Astrocyte (in vitro differentiated cells and primary cell): ENCODE data around the gene ATP2C2. TPM values are rescaled to one million over a fixed set of nuclear protein-coding genes. Genes with fewer than 3 reads are reported as not detected.

Experiments used
- DNase-seq: peaks from one replicate; pipeline ENCODE4 v3.0.0-alpha.2; 2010; ENCODE audit warnings: low read depth
- FAIRE-seq: peaks from 2 replicates; lab custom pipeline; 2011; peaks lifted over from hg19 to GRCh38; lab: Jason Lieb, UNC
- H2AFZ ChIP-seq: 2 replicates; pipeline ENCODE4 v1.6.0; 2012; ENCODE audit warnings: low read depth, low read length, inconsistent platforms
- H3K27ac ChIP-seq: 2 replicates; pipeline ENCODE4 v1.5.1; 2011; ENCODE audit warnings: low read depth, low read length, inconsistent platforms
- H3K27me3 ChIP-seq: 2 replicates; pipeline ENCODE4 v1.6.0; 2011; ENCODE audit warnings: low read length, inconsistent platforms; ENCODE audit not compliant: insufficient read depth
- H3K36me3 ChIP-seq: 2 replicates; pipeline ENCODE4 v1.5.1; 2011; ENCODE audit warnings: low read length, inconsistent platforms; ENCODE audit not compliant: insufficient read depth
- H3K4me1 ChIP-seq: 2 replicates; pipeline ENCODE4 v1.5.1; 2011; ENCODE audit warnings: low read length, inconsistent platforms; ENCODE audit not compliant: insufficient read depth
- H3K4me2 ChIP-seq: 2 replicates; pipeline ENCODE4 v1.6.0; 2012; ENCODE audit warnings: low read length, inconsistent platforms
- H3K4me3 ChIP-seq: 2 replicates; pipeline ENCODE4 v1.5.1; 2011; ENCODE audit warnings: low read depth, mild to moderate bottlenecking, low read length, inconsistent platforms; ENCODE audit not compliant: insufficient read depth
- H3K79me2 ChIP-seq: 2 replicates; pipeline ENCODE4 v1.6.0; 2012; ENCODE audit warnings: mild to moderate bottlenecking, low read length, inconsistent platforms; ENCODE audit not compliant: insufficient read depth
- H3K9ac ChIP-seq: 2 replicates; pipeline ENCODE4 v1.6.0; 2012; ENCODE audit warnings: mild to moderate bottlenecking, low read length, inconsistent platforms
- H3K9me3 ChIP-seq: 2 replicates; pipeline ENCODE4 v1.5.1; 2012; ENCODE audit warnings: low read depth, mild to moderate bottlenecking, low read length, inconsistent platforms; ENCODE audit not compliant: insufficient read depth
- H4K20me1 ChIP-seq: 2 replicates; pipeline ENCODE4 v1.6.0; 2012; ENCODE audit warnings: low read length, inconsistent platforms; ENCODE audit not compliant: insufficient read depth
- H3K27ac Mint-ChIP-seq: one replicate; pipeline ENCODE4 v1.8.0; 2021; ENCODE audit warnings: mild to moderate bottlenecking, mixed read lengths; ENCODE audit not compliant: unreplicated experiment
- H3K27me3 Mint-ChIP-seq: one replicate; pipeline ENCODE4 v1.8.0; 2021; ENCODE audit warnings: low read depth, mixed read lengths; ENCODE audit not compliant: unreplicated experiment
- H3K36me3 Mint-ChIP-seq: one replicate; pipeline ENCODE4 v1.8.0; 2021; ENCODE audit warnings: low read depth, mixed read lengths; ENCODE audit not compliant: unreplicated experiment
- H3K4me1 Mint-ChIP-seq: one replicate; pipeline ENCODE4 v1.8.0; 2021; ENCODE audit warnings: low read depth, mixed read lengths; ENCODE audit not compliant: unreplicated experiment
- H3K4me3 Mint-ChIP-seq: one replicate; pipeline ENCODE4 v1.8.0; 2021; ENCODE audit warnings: mild to moderate bottlenecking, moderate library complexity, mixed read lengths; ENCODE audit not compliant: unreplicated experiment
- H3K9me3 Mint-ChIP-seq: one replicate; pipeline ENCODE4 v1.8.0; 2021; ENCODE audit warnings: mild to moderate bottlenecking, mixed read lengths; ENCODE audit not compliant: unreplicated experiment
- EZH2 ChIP-seq: IDR thresholded peaks from 2 replicates; pipeline ENCODE4 v1.6.1; 2012; ENCODE audit warnings: mild to moderate bottlenecking, low read length, inconsistent platforms; ENCODE audit not compliant: insufficient read depth
- total RNA-seq: library from RNA; stranded (reverse); gene quantifications from 2 replicates; pipeline ENCODE4 v1.2.1, GENCODE V29; 2021
- TF ChIP-seq, protein P1 (sequence below): IDR thresholded peaks from 2 replicates; pipeline ENCODE4 v1.5.1; 2011; ENCODE audit warnings: low read depth, mild to moderate bottlenecking, inconsistent platforms, low read length, moderate library complexity; ENCODE audit not compliant: insufficient read depth

ATP2C2 gene
- total RNA-seq, 1 donor from 2014 or later, result 0.41 TPM

DNA sequence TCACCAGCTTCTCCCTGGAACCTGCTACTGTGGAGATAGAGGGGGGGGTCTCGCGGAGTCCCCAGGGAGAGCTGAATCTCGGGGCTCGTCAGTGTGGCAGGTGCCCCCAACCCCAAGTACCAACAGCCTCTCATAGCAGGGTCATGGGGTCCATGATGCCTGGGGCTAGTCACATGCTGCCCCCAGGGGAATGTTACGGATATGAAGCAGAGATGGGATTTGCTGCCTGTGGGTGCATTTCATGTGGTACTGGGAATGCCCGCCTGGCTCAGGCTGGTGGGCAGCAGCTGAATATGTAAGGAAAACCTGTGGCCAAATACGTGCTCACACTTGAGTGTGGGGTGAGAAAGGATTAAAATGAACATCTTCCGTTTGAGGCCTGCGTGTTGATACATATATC lies 86.7 kb downstream of the ATP2C2 start:
- Histone ChIP-seq H3K36me3 (no peaks in the 10 kb centered on the region), H3K27ac (no peak overlapping the region), H2AFZ (no peak overlapping the region), H3K4me1 (no peaks in the 10 kb centered on the region), H3K4me2 (no peak overlapping the region), H3K79me2 (no peaks in the 10 kb centered on the region), H3K9ac (no peak overlapping the region), H4K20me1 (no peaks in the 10 kb centered on the region), H3K27me3 (no peaks in the 10 kb centered on the region), H3K4me3 (no peak overlapping the region), H3K9me3 (no peaks in the 10 kb centered on the region)
- Mint-ChIP-seq H3K27ac (no peak overlapping the region), H3K9me3 (no peaks in the 10 kb centered on the region), H3K4me3 (no peak overlapping the region), H3K4me1 (no peaks in the 10 kb centered on the region), H3K36me3 (peaks cover 14% of the 10 kb centered on the region), H3K27me3 (peaks cover 6% of the 10 kb centered on the region)
- no peak for TF ChIP-seq EZH2
- TF ChIP-seq, protein P1, sequence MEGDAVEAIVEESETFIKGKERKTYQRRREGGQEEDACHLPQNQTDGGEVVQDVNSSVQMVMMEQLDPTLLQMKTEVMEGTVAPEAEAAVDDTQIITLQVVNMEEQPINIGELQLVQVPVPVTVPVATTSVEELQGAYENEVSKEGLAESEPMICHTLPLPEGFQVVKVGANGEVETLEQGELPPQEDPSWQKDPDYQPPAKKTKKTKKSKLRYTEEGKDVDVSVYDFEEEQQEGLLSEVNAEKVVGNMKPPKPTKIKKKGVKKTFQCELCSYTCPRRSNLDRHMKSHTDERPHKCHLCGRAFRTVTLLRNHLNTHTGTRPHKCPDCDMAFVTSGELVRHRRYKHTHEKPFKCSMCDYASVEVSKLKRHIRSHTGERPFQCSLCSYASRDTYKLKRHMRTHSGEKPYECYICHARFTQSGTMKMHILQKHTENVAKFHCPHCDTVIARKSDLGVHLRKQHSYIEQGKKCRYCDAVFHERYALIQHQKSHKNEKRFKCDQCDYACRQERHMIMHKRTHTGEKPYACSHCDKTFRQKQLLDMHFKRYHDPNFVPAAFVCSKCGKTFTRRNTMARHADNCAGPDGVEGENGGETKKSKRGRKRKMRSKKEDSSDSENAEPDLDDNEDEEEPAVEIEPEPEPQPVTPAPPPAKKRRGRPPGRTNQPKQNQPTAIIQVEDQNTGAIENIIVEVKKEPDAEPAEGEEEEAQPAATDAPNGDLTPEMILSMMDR, result no peak
- no peak for FAIRE-seq
- DNase-seq, result no peak

DNA sequence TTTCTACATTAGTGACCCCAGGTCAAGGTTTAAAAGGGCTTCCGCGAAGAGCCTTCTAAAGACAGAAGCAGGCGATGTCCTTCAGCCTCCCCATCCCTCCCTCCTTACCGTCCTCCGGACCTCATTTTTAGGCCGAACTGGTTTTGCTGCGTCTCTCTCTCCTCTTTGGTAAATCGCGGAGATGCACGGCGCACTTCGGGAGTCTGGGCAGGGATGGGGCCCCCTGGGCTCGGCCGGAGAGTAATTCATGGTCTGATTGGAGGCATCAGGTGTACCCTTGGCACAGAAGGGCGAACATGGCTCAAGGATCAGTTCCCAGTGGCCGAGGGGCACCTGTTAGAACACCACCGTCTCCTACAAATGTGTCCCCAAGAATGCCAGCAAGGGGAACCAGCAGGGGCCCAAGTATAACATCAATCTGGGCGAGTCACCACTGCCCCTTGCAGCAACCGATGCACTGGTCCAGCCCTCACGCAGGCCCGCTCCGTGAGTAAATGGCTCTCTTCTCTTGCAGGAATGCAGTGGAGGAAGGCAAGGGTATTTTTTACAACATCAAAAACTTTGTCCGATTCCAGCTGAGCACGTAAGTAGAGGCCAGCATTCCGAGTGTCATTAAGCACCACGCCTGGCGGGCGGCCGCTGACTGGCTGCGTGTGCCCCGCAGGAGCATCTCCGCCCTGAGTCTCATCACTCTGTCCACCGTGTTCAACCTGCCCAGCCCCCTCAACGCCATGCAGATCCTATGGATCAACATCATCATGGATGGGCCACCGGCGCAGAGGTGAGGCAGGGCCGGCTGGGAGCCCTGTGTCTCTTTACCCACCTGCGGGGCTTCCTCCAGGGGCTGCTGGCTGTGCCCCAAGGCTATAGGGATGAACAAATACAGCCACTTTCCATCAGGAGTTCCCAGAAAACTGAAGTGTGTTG lies 90.5 kb downstream of the ATP2C2 start:
- no peak overlapping the region for H3K4me3 Mint-ChIP-seq
- no peaks in the 10 kb centered on the region for H3K27me3 Mint-ChIP-seq
- H3K79me2 ChIP-seq, result no peaks in the 10 kb centered on the region
- no peaks in the 10 kb centered on the region for H3K9me3 ChIP-seq
- H3K36me3 Mint-ChIP-seq, result peaks cover 33% of the 10 kb centered on the region
- H3K4me3 ChIP-seq, result no peak overlapping the region
- H4K20me1 ChIP-seq, result peaks cover 12% of the 10 kb centered on the region
- no peak overlapping the region for H2AFZ ChIP-seq
- H3K9me3 Mint-ChIP-seq, result no peaks in the 10 kb centered on the region
- DNase-seq (no peak), FAIRE-seq (no peak)
- H3K4me1 ChIP-seq, result no peaks in the 10 kb centered on the region
- no peaks in the 10 kb centered on the region for H3K4me1 Mint-ChIP-seq
- no peak overlapping the region for H3K27ac ChIP-seq
- no peak overlapping the region for H3K27ac Mint-ChIP-seq
- no peak for TF ChIP-seq EZH2
- TF ChIP-seq, protein P1, result no peak
- H3K36me3 ChIP-seq, result no peaks in the 10 kb centered on the region
- H3K9ac ChIP-seq, result no peak overlapping the region
- H3K27me3 ChIP-seq, result no peaks in the 10 kb centered on the region
- no peak overlapping the region for H3K4me2 ChIP-seq

DNA sequence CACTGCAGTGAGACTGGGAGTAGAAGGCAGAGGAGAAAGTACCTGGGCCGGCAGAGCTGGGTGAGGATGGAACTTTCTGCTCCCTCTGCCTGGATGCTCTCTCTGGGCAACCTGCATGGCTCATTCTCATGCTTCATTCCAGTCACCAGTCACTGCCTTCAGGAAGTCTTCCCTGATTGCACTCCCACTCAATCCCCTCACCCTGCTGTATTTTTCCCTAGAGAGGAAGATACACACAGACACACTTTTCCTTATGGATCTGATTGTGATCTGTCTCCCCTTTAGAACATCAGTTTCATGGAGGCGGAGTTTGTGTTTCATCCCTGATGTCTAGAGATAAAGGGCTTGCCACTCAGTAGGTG lies 91.2 kb downstream of the ATP2C2 start:
- no peaks in the 10 kb centered on the region for H3K9me3 ChIP-seq
- H3K9ac ChIP-seq, result no peak overlapping the region
- H3K4me3 ChIP-seq, result no peak overlapping the region
- no peaks in the 10 kb centered on the region for H3K4me1 Mint-ChIP-seq
- H3K4me2 ChIP-seq, result no peak overlapping the region
- H3K36me3 ChIP-seq, result no peaks in the 10 kb centered on the region
- no peaks in the 10 kb centered on the region for H3K9me3 Mint-ChIP-seq
- FAIRE-seq (no peak), DNase-seq (no peak)
- H3K27me3 Mint-ChIP-seq, result no peaks in the 10 kb centered on the region
- no peak overlapping the region for H3K27ac ChIP-seq
- H3K79me2 ChIP-seq, result no peaks in the 10 kb centered on the region
- peaks cover 32% of the 10 kb centered on the region for H3K36me3 Mint-ChIP-seq
- no peak overlapping the region for H3K4me3 Mint-ChIP-seq
- H3K27ac Mint-ChIP-seq, result no peak overlapping the region
- no peaks in the 10 kb centered on the region for H3K27me3 ChIP-seq
- TF ChIP-seq EZH2, result no peak
- TF ChIP-seq, protein P1, result no peak
- peaks cover 16% of the 10 kb centered on the region for H4K20me1 ChIP-seq
- no peak overlapping the region for H2AFZ ChIP-seq
- H3K4me1 ChIP-seq, result no peaks in the 10 kb centered on the region
